ENCODE results near the gene ARX. TPM values are rescaled to one million over a fixed set of nuclear protein-coding genes. Genes with fewer than 3 reads are reported as not detected.

Gene ARX
- total and polyA plus RNA-seq, 9 of the 15 experiments (the other 6 are each of a cell fraction or from before 2014, with no cell fraction given), result 0.03 TPM; not detected in 8

DNA sequence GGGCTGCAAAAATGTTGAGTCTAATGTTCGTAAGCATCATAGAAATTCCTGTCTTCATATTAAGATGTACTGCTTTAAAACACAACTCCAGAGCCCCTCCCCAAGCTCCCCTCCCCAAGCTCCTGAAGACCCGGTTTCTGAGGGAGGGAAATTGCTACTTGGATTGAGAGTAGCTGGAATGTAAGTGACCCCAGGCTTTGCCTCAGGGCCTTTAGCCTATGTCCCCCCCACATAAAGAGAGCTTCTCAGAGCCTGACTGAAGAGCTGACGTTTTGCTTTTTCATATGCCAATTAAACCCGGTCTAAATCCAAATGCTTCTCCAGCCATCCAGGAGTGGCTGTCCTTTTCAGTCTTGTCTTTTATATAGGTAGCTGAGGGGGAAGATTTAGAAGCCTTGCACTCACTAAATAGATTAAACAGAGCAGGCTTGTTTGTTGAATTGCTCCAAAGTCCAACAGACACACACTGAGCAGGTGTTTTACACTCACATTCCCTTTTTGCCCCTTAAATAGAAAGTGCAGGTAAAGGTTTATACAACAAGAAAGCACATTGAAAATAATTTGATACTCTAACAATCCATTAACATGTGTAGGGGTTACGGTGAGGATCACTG lies 19.6 kb downstream of the ARX start:
- FAIRE-seq, result no peak
- no peak for TF ChIP-seq KAT8 (IDR thresholded peaks at IDR 0.05; ENCODE audit: low read depth)
- TF ChIP-seq, protein P1, sequence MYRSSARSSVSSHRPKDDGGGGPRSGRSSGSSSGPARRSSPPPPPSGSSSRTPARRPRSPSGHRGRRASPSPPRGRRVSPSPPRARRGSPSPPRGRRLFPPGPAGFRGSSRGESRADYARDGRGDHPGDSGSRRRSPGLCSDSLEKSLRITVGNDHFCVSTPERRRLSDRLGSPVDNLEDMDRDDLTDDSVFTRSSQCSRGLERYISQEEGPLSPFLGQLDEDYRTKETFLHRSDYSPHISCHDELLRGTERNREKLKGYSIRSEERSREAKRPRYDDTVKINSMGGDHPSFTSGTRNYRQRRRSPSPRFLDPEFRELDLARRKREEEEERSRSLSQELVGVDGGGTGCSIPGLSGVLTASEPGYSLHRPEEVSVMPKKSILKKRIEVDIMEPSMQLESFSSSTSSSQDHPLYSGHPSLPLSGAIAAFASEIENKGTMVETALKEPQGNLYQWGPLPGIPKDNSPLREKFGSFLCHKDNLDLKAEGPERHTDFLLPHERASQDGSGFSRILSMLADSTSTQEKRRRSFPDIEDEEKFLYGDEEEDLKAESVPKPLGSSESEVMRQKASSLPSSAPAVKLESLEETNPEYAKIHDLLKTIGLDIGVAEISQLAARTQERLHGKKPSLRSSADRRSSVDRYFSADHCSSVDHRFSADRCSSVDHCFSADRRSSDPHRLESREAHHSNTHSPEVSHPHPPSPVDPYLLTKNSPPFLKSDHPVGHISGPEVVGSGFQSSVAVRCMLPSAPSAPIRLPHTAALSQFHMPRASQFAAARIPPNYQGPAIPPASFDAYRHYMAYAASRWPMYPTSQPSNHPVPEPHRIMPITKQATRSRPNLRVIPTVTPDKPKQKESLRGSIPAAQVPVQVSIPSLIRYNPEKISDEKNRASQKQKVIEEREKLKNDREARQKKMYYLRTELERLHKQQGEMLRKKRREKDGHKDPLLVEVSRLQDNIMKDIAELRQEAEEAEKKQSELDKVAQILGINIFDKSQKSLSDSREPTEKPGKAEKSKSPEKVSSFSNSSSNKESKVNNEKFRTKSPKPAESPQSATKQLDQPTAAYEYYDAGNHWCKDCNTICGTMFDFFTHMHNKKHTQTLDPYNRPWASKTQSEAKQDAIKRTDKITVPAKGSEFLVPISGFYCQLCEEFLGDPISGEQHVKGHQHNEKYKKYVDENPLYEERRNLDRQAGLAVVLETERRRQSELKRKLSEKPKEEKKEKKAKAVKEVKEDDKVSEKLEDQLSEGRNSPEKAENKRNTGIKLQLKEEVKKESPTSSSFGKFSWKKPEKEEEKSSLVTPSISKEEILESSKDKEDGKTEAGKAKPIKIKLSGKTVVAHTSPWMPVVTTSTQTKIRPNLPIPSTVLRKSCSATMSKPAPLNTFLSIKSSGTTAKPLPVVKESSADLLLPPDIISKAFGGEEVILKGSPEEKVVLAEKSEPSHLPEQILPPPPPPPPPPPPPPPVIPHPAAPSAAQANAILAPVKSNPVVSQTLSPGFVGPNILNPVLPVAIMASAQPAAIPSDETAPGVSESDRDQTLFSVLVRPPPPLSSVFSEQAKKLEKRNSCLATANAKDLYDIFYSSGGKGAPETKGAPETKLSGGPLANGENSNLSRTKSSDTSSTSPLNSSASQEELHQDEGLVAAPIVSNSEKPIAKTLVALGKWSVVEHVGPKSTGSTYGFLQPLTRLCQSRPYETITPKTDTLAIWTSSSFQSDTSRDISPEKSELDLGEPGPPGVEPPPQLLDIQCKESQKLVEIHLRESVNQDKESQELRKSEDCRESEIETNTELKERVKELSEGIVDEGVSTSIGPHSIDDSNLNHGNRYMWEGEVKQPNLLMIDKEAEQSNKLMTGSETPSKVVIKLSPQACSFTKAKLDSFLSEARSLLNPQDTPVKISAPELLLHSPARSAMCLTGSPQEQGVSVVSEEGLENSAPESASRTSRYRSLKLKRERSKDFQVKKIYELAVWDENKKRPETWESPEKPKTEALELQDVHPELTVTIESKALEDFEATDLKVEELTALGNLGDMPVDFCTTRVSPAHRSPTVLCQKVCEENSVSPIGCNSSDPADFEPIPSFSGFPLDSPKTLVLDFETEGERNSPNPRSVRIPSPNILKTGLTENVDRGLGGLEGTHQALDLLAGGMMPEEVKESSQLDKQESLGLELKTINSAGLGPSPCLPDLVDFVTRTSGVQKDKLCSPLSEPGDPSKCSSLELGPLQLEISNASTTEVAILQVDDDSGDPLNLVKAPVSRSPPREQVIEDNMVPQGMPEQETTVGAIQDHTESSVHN (IDR thresholded peaks at IDR 0.05; ENCODE audit: borderline replicate concordance in 1 of 2, low read depth in 1 of 2), result no peak
- TF ChIP-seq HMG20A (CRISPR knock-in tag; conservative IDR thresholded peaks at IDR 0.05), result no peak
- no peak for TF ChIP-seq ZNF133 (CRISPR knock-in tag; IDR thresholded peaks at IDR 0.05)
- TF ChIP-seq BRCA1 (IDR thresholded peaks at IDR 0.05), result no peak
- no peak for TF ChIP-seq BRCA1 (CRISPR knock-in tag; IDR thresholded peaks at IDR 0.05)
- TF ChIP-seq, protein P2, sequence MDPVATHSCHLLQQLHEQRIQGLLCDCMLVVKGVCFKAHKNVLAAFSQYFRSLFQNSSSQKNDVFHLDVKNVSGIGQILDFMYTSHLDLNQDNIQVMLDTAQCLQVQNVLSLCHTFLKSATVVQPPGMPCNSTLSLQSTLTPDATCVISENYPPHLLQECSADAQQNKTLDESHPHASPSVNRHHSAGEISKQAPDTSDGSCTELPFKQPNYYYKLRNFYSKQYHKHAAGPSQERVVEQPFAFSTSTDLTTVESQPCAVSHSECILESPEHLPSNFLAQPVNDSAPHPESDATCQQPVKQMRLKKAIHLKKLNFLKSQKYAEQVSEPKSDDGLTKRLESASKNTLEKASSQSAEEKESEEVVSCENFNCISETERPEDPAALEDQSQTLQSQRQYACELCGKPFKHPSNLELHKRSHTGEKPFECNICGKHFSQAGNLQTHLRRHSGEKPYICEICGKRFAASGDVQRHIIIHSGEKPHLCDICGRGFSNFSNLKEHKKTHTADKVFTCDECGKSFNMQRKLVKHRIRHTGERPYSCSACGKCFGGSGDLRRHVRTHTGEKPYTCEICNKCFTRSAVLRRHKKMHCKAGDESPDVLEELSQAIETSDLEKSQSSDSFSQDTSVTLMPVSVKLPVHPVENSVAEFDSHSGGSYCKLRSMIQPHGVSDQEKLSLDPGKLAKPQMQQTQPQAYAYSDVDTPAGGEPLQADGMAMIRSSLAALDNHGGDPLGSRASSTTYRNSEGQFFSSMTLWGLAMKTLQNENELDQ (CRISPR knock-in tag; IDR thresholded peaks at IDR 0.05; ENCODE audit: borderline replicate concordance), result no peak
- no peak for TF ChIP-seq PCBP2 (IDR thresholded peaks at IDR 0.05; ENCODE audit: low read depth, low read length, poor library complexity, severe bottlenecking)
- no peak for TF ChIP-seq ZNF785 (CRISPR knock-in tag; IDR thresholded peaks at IDR 0.05)

More for the DNA sequence above, 19.6 kb downstream of the ARX start:
- no peaks in the 10 kb centered on the region for H3K27me3 ChIP-seq (ENCODE audit: control insufficient read depth in 2 of 2, insufficient read depth in 2 of 2, low read length in 2 of 2)
- H3K9me3 ChIP-seq (replicated peaks; ENCODE audit: control insufficient read depth, insufficient read depth, low read depth, low read length), result no peaks in the 10 kb centered on the region
- DNase-seq (ENCODE audit: extremely low read depth in 1 of 4, low spot score in 3 of 4) (no peak), ATAC-seq (no peak)
- WGBS (ENCODE audit: insufficient coverage, low coverage, missing lambda C conversion rate), result 76% methylated on average over 4 of the region's 5 CpGs
- no peak overlapping the region for H3K4me3 ChIP-seq
- no peaks in the 10 kb centered on the region for H4K20me1 ChIP-seq (replicated peaks; ENCODE audit: control insufficient read depth, insufficient read depth, low read length)
- POLR2A ChIA-PET, result interaction anchor here (0.7 kb wide), 1 partner anchor 138 kb away, joined by 3 read pairs; no protein-coding TSS in a partner anchor
- intact Hi-C loops (cut with micrococcal nuclease), result no loop called here
- H3K4me1 ChIP-seq (replicated peaks in 1 of 2; ENCODE audit: control insufficient read depth in 2 of 2, insufficient read depth in 2 of 2, low read length in 2 of 2), result no peaks in the 10 kb centered on the region
- H3K9ac ChIP-seq (ENCODE audit: insufficient read depth in 1 of 2, low read depth in 2 of 2, low read length in 2 of 2), result no peak overlapping the region
- H2AFZ ChIP-seq (ENCODE audit: low read depth, low read length), result no peak overlapping the region
- H3K4me2 ChIP-seq (ENCODE audit: insufficient read depth, low read length), result no peak overlapping the region
- TSS peak; percentile 41 for BruUV-seq (replicated peaks)
- CTCF ChIA-PET (ENCODE audit: low intra/inter-chr PET ratio), result no interaction called here
- in situ Hi-C loops (cut with MboI), result no loop called here
- no peaks in the 10 kb centered on the region for H3K79me2 ChIP-seq (ENCODE audit: control insufficient read depth, insufficient read depth, low read length)
- no peak overlapping the region for H3K27ac ChIP-seq (ENCODE audit: extremely low read depth, low read depth, low read length)
- peaks cover 8% of the 10 kb centered on the region; the same call in 1 of the 3 replicates for H3K36me3 ChIP-seq (ENCODE audit: control insufficient read depth, insufficient read depth, low read length)
- no peaks in the 10 kb centered on the region for H3K9me1 ChIP-seq (ENCODE audit: control insufficient read depth, insufficient read depth, low read length)
